H9 (cell line): ENCODE data around the gene OTX2. TPM values are rescaled to one million over a fixed set of nuclear protein-coding genes. Genes with fewer than 3 reads are reported as not detected.

Source experiments
- DNase-seq: peaks from one replicate; pipeline ENCODE4 v3.0.0-alpha.2; 2017
- H2AFZ ChIP-seq: one replicate; pipeline ENCODE4 v1.6.1; 2013; ENCODE audit warnings: mild to moderate bottlenecking, low read length, control low read depth, moderate library complexity
- H2AK5ac ChIP-seq: 2 replicates; pipeline ENCODE4 v1.6.1; 2013; ENCODE audit warnings: low read length, control low read depth, mixed read lengths; ENCODE audit not compliant: insufficient read length
- H2BK120ac ChIP-seq: one replicate; pipeline ENCODE4 v1.6.1; 2013; ENCODE audit warnings: low read depth, mild to moderate bottlenecking, low read length, control low read depth, inconsistent platforms; ENCODE audit not compliant: poor library complexity, severe bottlenecking
- H2BK12ac ChIP-seq: 2 replicates; pipeline ENCODE4 v1.6.1; 2013; ENCODE audit warnings: low read length, control low read depth, mixed read lengths, low read depth; ENCODE audit not compliant: insufficient read length
- H2BK15ac ChIP-seq: 2 replicates; pipeline ENCODE4 v1.6.1; 2013; ENCODE audit warnings: low read depth, low read length, control low read depth
- H2BK20ac ChIP-seq: one replicate; pipeline ENCODE4 v1.6.1; 2013; ENCODE audit warnings: low read depth, mild to moderate bottlenecking, low read length, control low read depth, inconsistent platforms; ENCODE audit not compliant: poor library complexity, severe bottlenecking
- H2BK5ac ChIP-seq: 2 replicates; pipeline ENCODE4 v1.6.1; 2013; ENCODE audit warnings: low read length, control low read depth, mixed read lengths; ENCODE audit not compliant: insufficient read length
- H3K14ac ChIP-seq: 2 replicates; pipeline ENCODE4 v1.6.1; 2013; ENCODE audit warnings: low read length, control low read depth; ENCODE audit not compliant: insufficient read depth
- H3K18ac ChIP-seq: 2 replicates; pipeline ENCODE4 v1.6.1; 2013; ENCODE audit warnings: low read depth, mild to moderate bottlenecking, mixed read lengths, low read length, control low read depth; ENCODE audit not compliant: insufficient read length
- H3K23ac ChIP-seq: 2 replicates; pipeline ENCODE4 v1.6.1; 2013; ENCODE audit warnings: low read length, control low read depth, mixed read lengths, low read depth; ENCODE audit not compliant: insufficient read length
- H3K23me2 ChIP-seq: 2 replicates; pipeline ENCODE4 v1.6.1; 2013; ENCODE audit warnings: low read depth, mild to moderate bottlenecking, mixed read lengths, low read length, control low read depth; ENCODE audit not compliant: insufficient read length, poor library complexity, severe bottlenecking
- H3K27ac ChIP-seq: 2 replicates; pipeline ENCODE4 v1.5.1; 2013; ENCODE audit warnings: low read length, control low read depth, mixed read lengths, low read depth; ENCODE audit not compliant: insufficient read length
- H3K27me3 ChIP-seq: 2 replicates; pipeline ENCODE4 v1.6.1; 2013; ENCODE audit warnings: low read length, control low read depth, inconsistent platforms; ENCODE audit not compliant: insufficient read depth
- H3K4ac ChIP-seq: 2 replicates; pipeline ENCODE4 v1.6.1; 2013; ENCODE audit warnings: low read depth, mild to moderate bottlenecking, control low read depth, inconsistent platforms, low read length, moderate library complexity
- H3K4me1 ChIP-seq: 2 replicates; pipeline ENCODE4 v1.6.1; 2013; ENCODE audit warnings: low read length, control low read depth, inconsistent platforms; ENCODE audit not compliant: insufficient read depth
- H3K4me2 ChIP-seq: 2 replicates; pipeline ENCODE4 v1.6.1; 2013; ENCODE audit warnings: low read length, control low read depth, mixed read lengths; ENCODE audit not compliant: insufficient read length, insufficient read depth
- H3K56ac ChIP-seq: 2 replicates; pipeline ENCODE4 v1.6.1; 2013; ENCODE audit warnings: low read depth, mild to moderate bottlenecking, mixed read lengths, low read length, control low read depth; ENCODE audit not compliant: insufficient read length
- H3K79me1 ChIP-seq: 2 replicates; pipeline ENCODE4 v1.6.1; 2013; ENCODE audit warnings: low read depth, mild to moderate bottlenecking, moderate library complexity, low read length, control low read depth, inconsistent platforms; ENCODE audit not compliant: insufficient read depth, poor library complexity, severe bottlenecking
- H3K79me2 ChIP-seq: 2 replicates; pipeline ENCODE4 v1.6.1; 2013; ENCODE audit warnings: low read length, control low read depth, inconsistent platforms; ENCODE audit not compliant: insufficient read depth
- H3K9ac ChIP-seq: 2 replicates; pipeline ENCODE4 v1.6.1; 2013; ENCODE audit warnings: low read length, control low read depth, mixed read lengths; ENCODE audit not compliant: insufficient read length; ENCODE audit errors: extremely low read depth
- H3K9me3 ChIP-seq: one replicate; pipeline ENCODE4 v1.6.1; 2013; ENCODE audit warnings: low read depth, low read length, inconsistent platforms; ENCODE audit not compliant: control insufficient read depth
- H3T11ph ChIP-seq: one replicate; pipeline ENCODE4 v1.6.1; 2013; ENCODE audit warnings: mild to moderate bottlenecking, low read length, control low read depth, inconsistent platforms
- H4K20me1 ChIP-seq: one replicate; pipeline ENCODE4 v1.6.1; 2013; ENCODE audit not compliant: control insufficient read depth, insufficient read length, insufficient read depth
- H4K5ac ChIP-seq: 2 replicates; pipeline ENCODE4 v1.6.1; 2013; ENCODE audit warnings: low read depth, mild to moderate bottlenecking, mixed read lengths, low read length, control low read depth; ENCODE audit not compliant: insufficient read length
- H4K8ac ChIP-seq: replicated peaks from 2 replicates; pipeline ENCODE4 v1.6.1; 2013; ENCODE audit warnings: low read length, control low read depth, mixed read lengths, low read depth; ENCODE audit not compliant: insufficient read length
- H4K91ac ChIP-seq: 2 replicates; pipeline ENCODE4 v1.6.1; 2013; ENCODE audit warnings: low read depth, mild to moderate bottlenecking, moderate library complexity, mixed read lengths, low read length, control low read depth; ENCODE audit not compliant: insufficient read length
- H3K27ac Mint-ChIP-seq, 3 experiments: 2 replicates in 2 of 3; 3 replicates in 1 of 3; pipeline ENCODE4 v1.8.0; 2020 to 2021; ENCODE audit warnings: mixed read lengths in 3 of 3, mild to moderate bottlenecking in 1 of 3, moderate library complexity in 1 of 3
- H3K27me3 Mint-ChIP-seq: 2 replicates; pipeline ENCODE4 v1.8.0; 2021; ENCODE audit warnings: low read depth, mild to moderate bottlenecking, moderate library complexity, mixed read lengths
- H3K36me3 Mint-ChIP-seq, 3 experiments: 2 replicates in 2 of 3; 3 replicates in 1 of 3; pipeline ENCODE4 v1.8.0; 2020 to 2021; ENCODE audit warnings: low read depth in 3 of 3, mixed read lengths in 3 of 3; ENCODE audit not compliant: insufficient read depth in 1 of 3
- H3K4me1 Mint-ChIP-seq, 2 experiments: 2 replicates each; pipeline ENCODE4 v1.8.0; 2020; ENCODE audit warnings: mixed read lengths in 2 of 2
- H3K4me3 Mint-ChIP-seq, 2 experiments: 2 replicates in 1 of 2; 3 replicates in 1 of 2; pipeline ENCODE4 v1.8.0; 2020 to 2021; ENCODE audit warnings: mild to moderate bottlenecking in 2 of 2, mixed read lengths in 2 of 2, moderate library complexity in 1 of 2
- H3K9me3 Mint-ChIP-seq, 2 experiments: 2 replicates in 1 of 2; 3 replicates in 1 of 2; pipeline ENCODE4 v1.8.0; 2020; ENCODE audit warnings: mild to moderate bottlenecking in 2 of 2, mixed read lengths in 2 of 2, moderate library complexity in 1 of 2
- WGBS: extraction: QIAGEN DNeasy Blood & Tissue Kit; methylation state at CpG from one replicate; pipeline ENCODE4 v1.1.7; 2013; ENCODE audit warnings: missing lambda C conversion rate, low lambda C conversion rate, mixed read lengths; ENCODE audit not compliant: insufficient read length; ENCODE audit errors: extremely low coverage; 5-methylcytosine and 5-hydroxymethylcytosine counted together
- total RNA-seq: library from RNA; stranded (reverse); gene quantifications from 2 replicates; pipeline ENCODE4 v1.2.1, GENCODE V29; 2021
- TF ChIP-seq, protein P1 (sequence below): fragments of 200-600 bp; sonication (generic); conservative IDR thresholded peaks from 3 replicates; pipeline ENCODE4 v1.8.0; 2021; ENCODE audit warnings: antibody characterized with exemption, mild to moderate bottlenecking

The OTX2 gene
- total RNA-seq, 1 experiment from 2014 or later, result 193 TPM

DNA sequence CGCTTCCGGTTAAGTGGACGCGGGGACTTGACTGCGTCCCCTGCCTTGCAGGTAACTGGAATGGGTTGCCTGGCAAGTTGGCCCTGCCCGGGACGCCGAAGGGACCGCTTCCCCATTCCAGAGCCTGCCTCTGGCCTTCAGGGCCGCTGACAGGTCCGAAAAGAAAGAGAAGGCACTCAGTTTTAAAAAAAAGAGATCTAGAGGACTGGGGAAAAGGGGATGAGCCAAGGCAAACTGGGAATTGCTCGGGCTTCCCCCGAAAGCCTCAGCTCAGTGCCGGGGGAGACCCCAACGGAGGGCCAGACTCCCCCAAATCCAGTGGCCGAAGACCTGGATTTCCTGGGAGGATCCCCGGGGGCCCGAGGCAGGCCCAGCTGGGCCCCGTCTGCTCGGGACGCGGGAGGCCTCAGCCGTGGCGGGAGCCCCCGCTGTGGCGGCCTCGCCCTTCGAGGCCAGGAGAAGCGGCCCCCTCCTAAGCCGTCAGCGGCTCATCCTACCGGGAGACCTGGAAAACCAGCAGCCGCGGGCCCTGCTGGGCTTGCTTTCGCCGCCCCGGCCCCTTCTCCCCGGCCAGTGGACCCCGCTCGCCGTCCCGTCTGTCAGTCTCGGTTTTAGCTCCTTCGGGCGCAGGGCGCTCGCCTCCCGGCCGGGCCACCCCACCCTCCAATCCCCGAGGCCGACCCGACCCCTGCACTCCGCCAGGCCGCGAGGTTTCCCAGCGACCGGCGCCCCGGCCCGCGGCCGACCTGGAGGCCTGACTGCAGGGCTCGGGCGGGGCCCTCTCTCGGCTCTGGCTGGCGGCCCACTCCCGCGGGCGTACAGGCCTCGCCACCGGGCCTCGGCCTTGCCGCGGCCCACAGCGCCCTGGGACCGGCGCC is 12.5 kb downstream of the OTX2 start:
- Mint-ChIP-seq H3K4me1 (peaks cover 67 to 74% of the 10 kb centered on the region in 2 experiments), H3K9me3 (no peaks in the 10 kb centered on the region; a peak in 1 of 5 replicates), H3K27ac (peak overlapping the region in 2 of 3 experiments; percentile 44 to 88; a peak in 3 of 7 replicates), H3K4me3 (peak overlapping the region; percentile 54 to 80), H3K36me3 (peaks cover 18 to 33% (median 28%) of the 10 kb centered on the region in 3 experiments), H3K27me3 (peaks cover 51% of the 10 kb centered on the region)
- Histone ChIP-seq H3T11ph (no peak overlapping the region), H2BK15ac (no peak overlapping the region), H3K27me3 (peaks cover 44% of the 10 kb centered on the region; the same call in 1 of the 2 replicates), H2AK5ac (no peak overlapping the region), H3K4me2 (peak overlapping the region; percentile 78), H3K23me2 (peaks cover 39% of the 10 kb centered on the region), H3K4me1 (peaks cover 10% of the 10 kb centered on the region), H3K79me2 (no peaks in the 10 kb centered on the region), H3K14ac (no peak overlapping the region), H2AFZ (no peak overlapping the region), H3K9me3 (no peaks in the 10 kb centered on the region), H3K79me1 (no peaks in the 10 kb centered on the region), H3K27ac (no peak overlapping the region), H2BK5ac (no peak overlapping the region), H4K91ac (no peak overlapping the region), H3K23ac (no peak overlapping the region), H4K8ac (no peak overlapping the region), H2BK20ac (no peak overlapping the region), H2BK12ac (no peak overlapping the region), H4K20me1 (peaks cover 2% of the 10 kb centered on the region), H3K9ac (no peak overlapping the region), H3K56ac (no peak overlapping the region), H3K4ac (no peak overlapping the region), H3K18ac (no peak overlapping the region), H2BK120ac (no peak overlapping the region), H4K5ac (no peak overlapping the region)
- WGBS, result no CpG with 5 or more reads among the region's 77 CpGs
- DNase-seq, result peak; percentile 58
- TF ChIP-seq, protein P1, sequence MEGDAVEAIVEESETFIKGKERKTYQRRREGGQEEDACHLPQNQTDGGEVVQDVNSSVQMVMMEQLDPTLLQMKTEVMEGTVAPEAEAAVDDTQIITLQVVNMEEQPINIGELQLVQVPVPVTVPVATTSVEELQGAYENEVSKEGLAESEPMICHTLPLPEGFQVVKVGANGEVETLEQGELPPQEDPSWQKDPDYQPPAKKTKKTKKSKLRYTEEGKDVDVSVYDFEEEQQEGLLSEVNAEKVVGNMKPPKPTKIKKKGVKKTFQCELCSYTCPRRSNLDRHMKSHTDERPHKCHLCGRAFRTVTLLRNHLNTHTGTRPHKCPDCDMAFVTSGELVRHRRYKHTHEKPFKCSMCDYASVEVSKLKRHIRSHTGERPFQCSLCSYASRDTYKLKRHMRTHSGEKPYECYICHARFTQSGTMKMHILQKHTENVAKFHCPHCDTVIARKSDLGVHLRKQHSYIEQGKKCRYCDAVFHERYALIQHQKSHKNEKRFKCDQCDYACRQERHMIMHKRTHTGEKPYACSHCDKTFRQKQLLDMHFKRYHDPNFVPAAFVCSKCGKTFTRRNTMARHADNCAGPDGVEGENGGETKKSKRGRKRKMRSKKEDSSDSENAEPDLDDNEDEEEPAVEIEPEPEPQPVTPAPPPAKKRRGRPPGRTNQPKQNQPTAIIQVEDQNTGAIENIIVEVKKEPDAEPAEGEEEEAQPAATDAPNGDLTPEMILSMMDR, result no peak
